ENCODE measurements around the gene HELZ.

HELZ gene

DNA sequence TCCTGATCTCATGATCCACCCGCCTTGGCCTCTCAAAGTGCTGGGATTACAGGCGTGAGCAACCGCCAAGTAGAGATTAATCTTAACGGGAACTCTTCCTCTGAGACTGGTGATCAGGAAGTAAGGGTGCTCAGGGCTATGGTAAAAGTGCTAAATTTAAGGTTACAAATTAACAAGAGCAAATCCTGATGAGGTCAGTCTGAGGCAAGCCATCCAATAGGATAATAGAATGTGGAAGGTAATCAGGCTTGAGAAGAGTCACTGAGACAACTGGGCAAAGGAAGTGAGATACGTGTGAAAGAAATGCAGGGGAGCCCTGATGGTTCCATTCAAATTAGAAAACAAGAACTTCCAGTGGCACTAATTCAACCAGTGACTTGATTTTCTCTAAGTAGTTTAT lies 131.5 kb downstream of the HELZ start:
- 0 out of 2 replicates have a peak, but pooled peaks cover 5% of the 10 kb centered on the region for H3K4me1 ChIP-seq (ENCODE audit: control insufficient read depth, insufficient read depth, low read length)
- no peak for TF ChIP-seq KLF1 (tag by site-specific recombination; IDR thresholded peaks at IDR 0.05)
- no peak for TF ChIP-seq ZNF747 (tag by site-specific recombination; IDR thresholded peaks at IDR 0.05)
- TF ChIP-seq YY2 (tag by site-specific recombination; IDR thresholded peaks at IDR 0.05), result no peak
- no peak for TF ChIP-seq ZNF280D (tag by site-specific recombination; IDR thresholded peaks at IDR 0.05)
- no peak for TF ChIP-seq ZBTB26 (tag by site-specific recombination; optimal IDR thresholded peaks at IDR 0.05)
- TF ChIP-seq FEZF1 (tag by site-specific recombination; IDR thresholded peaks at IDR 0.05), result no peak
- no peak for TF ChIP-seq ZNF2 (tag by site-specific recombination; IDR thresholded peaks at IDR 0.05)
- no peak for TF ChIP-seq SP3 (tag by site-specific recombination; IDR thresholded peaks at IDR 0.05)
- no peak for TF ChIP-seq TRIM28 (IDR thresholded peaks at IDR 0.05; ENCODE audit: borderline replicate concordance, low read length)
- H3K4me3 ChIP-seq (ENCODE audit: low read depth, low read length), result no peak overlapping the region
- no peak overlapping the region for H3K27ac ChIP-seq (ENCODE audit: extremely low read depth, low read depth, low read length)
- CTCF ChIA-PET, result interaction anchor here (0.5 to 1.4 kb wide), 2 partner anchors 8 to 873 kb away, joined by 3 to 7 read pairs; no protein-coding TSS in a partner anchor
- H3K9me3 ChIP-seq (ENCODE audit: control insufficient read depth, insufficient read depth, low read depth, low read length), result no peaks in the 10 kb centered on the region
- POLR2A ChIA-PET, result no interaction called here
- peaks cover 48 to 65% of the 10 kb centered on the region in 2 experiments for H3K36me3 ChIP-seq (ENCODE audit: control insufficient read depth in 2 of 2, insufficient read depth in 1 of 2, low read length in 2 of 2)

DNA sequence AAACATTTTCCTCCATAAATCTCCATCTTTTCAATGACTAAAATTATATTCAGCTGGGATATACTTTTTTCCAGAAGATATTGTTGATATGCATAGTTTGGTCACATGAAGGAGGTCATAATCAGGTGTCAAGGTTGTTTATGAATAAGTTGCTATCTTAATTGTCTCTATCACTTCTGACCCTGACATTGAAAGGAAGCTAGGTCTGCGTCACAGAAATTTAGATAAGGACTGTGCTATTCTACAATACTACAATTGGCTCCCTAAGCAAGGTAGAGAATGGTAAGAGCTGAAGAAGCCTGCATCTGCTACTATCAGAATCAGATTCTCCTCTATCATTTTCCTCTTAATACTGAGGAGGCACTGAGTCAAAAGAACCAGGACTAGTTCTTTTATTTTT lies 133.2 kb downstream of the HELZ start:
- TF ChIP-seq ZNF529 (tag by site-specific recombination; IDR thresholded peaks at IDR 0.05; ENCODE audit: insufficient replicate concordance) (no peak), ZNF292 (tag by site-specific recombination; IDR thresholded peaks at IDR 0.05; ENCODE audit: borderline replicate concordance, low read depth) (no peak), ZNF311 (tag by site-specific recombination; IDR thresholded peaks at IDR 0.05; ENCODE audit: borderline replicate concordance) (no peak), ATF2 (tag by site-specific recombination; IDR thresholded peaks at IDR 0.05; ENCODE audit: low read depth) (no peak), SP7 (tag by site-specific recombination; IDR thresholded peaks at IDR 0.05) (no peak)
- Histone ChIP-seq H3K27ac (ENCODE audit: extremely low read depth, low read depth, low read length) (no peak overlapping the region), H3K4me3 (ENCODE audit: low read depth, low read length) (no peak overlapping the region), H3K9me3 (ENCODE audit: control insufficient read depth, insufficient read depth, low read depth, low read length) (no peaks in the 10 kb centered on the region), H3K4me1 (ENCODE audit: control insufficient read depth, insufficient read depth, low read length) (0 out of 2 replicates have a peak, but pooled peaks cover 5% of the 10 kb centered on the region), H3K36me3 (ENCODE audit: control insufficient read depth in 2 of 2, insufficient read depth in 1 of 2, low read length in 2 of 2) (peaks cover 48 to 69% of the 10 kb centered on the region in 2 experiments)
- ChIA-PET POLR2A (no interaction called here), CTCF (interaction anchor here (1.2 to 1.4 kb wide), 2 partner anchors 10 to 46 kb away, joined by 3 read pairs; no protein-coding TSS in a partner anchor)

DNA sequence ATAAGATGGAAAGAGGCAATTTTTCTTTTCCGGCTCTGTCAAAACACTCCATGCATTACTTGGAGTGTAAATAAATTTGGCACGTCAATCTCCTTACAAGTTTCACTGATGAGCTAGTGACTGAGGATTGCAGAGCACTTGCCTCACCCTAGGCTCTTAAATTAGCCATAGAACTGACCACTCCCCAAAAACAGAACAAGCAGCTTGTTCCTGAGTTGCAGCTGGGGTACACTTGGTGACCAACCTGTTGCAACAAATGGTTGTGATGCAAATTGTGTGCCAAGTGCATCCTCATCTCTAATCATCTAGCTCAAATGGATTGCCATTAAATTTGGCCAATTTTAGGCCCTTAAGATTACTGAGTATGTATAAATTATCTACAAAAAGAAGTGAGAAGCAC lies 133.7 kb downstream of the HELZ start:
- CTCF ChIA-PET, result interaction anchor here (1.2 kb wide), 1 partner anchor 47 kb away, joined by 3 read pairs; no protein-coding TSS in a partner anchor
- TF ChIP-seq ZNF148 (tag by site-specific recombination; IDR thresholded peaks at IDR 0.05; ENCODE audit: borderline replicate concordance) (no peak), SCRT2 (tag by site-specific recombination; IDR thresholded peaks at IDR 0.05) (peak; percentile 78)
- Histone ChIP-seq H3K27ac (ENCODE audit: extremely low read depth, low read depth, low read length) (no peak overlapping the region), H3K36me3 (ENCODE audit: control insufficient read depth in 2 of 2, insufficient read depth in 1 of 2, low read length in 2 of 2) (peaks cover 47 to 69% of the 10 kb centered on the region in 2 experiments), H3K9me3 (ENCODE audit: control insufficient read depth, insufficient read depth, low read depth, low read length) (no peaks in the 10 kb centered on the region), H3K4me1 (ENCODE audit: control insufficient read depth, insufficient read depth, low read length) (0 out of 2 replicates have a peak, but pooled peaks cover 5% of the 10 kb centered on the region), H3K4me3 (ENCODE audit: low read depth, low read length) (no peak overlapping the region)
- POLR2A ChIA-PET, result no interaction called here
